Endothelial cell of umbilical vein (primary cell): ENCODE data around the gene SAMSN1.

Source experiments
- EZH2 ChIP-seq: IDR thresholded peaks from 2 replicates; pipeline ENCODE4 v1.6.1; 2012; ENCODE audit warnings: borderline replicate concordance, low read depth, mild to moderate bottlenecking, moderate library complexity, low read length, inconsistent platforms; ENCODE audit not compliant: severe bottlenecking
- POLR2A ChIP-seq: IDR thresholded peaks from 2 replicates; pipeline ENCODE4 v1.6.1; 2012; ENCODE audit warnings: low read depth, mild to moderate bottlenecking, control low read depth, low read length
- POLR2AphosphoS5 ChIP-seq: IDR thresholded peaks from 2 replicates; pipeline ENCODE4 v1.6.1; 2012; ENCODE audit warnings: low read depth, mild to moderate bottlenecking, control low read depth, low read length, moderate library complexity; ENCODE audit not compliant: insufficient read depth

- TF ChIP-seq POLR2AphosphoS5 (no peak), POLR2A (no peak), EZH2 (no peak)
These were observed 14.0 kb upstream of the SAMSN1 start for GRCh38 chr21:14560139-14560538.
